Stimulated activated CD4-positive, alpha-beta T cell treated with anti-CD3 and anti-CD28 coated beads, TNF-alpha, amount 100 ng/mL, for 1 hour (primary cell): ENCODE measurements around the gene STAMBPL1.
A peak's percentile ranks its signal among the peaks of the same experiment; 100 is the strongest.
"Not testable (repeated sequence)": the region's sequence is repeated elsewhere in the genome, so short reads cannot be mapped to it uniquely, and the experiment has no call there.

Experiments
- DNase-seq, 3 donors: peaks; one replicate each; pipeline ENCODE4 v3.0.0-alpha.2; 2020; ENCODE audit warnings: low read depth in 3 of 3, low spot score in 1 of 3

STAMBPL1 gene

GRCh38 chr10:88854684-88855083 is 25.4 kb upstream of the STAMBPL1 start:
- DNase-seq = no peak

GRCh38 chr10:88857831-88858230 is 22.2 kb upstream of the STAMBPL1 start:
- no peak for DNase-seq

- DNase-seq = no peak
Observed at GRCh38 chr10:88858491-88858890, 21.6 kb upstream of the STAMBPL1 start.

GRCh38 chr10:88861036-88861435 is 19.0 kb upstream of the STAMBPL1 start:
- DNase-seq = no peak

GRCh38 chr10:88865281-88865876 is 14.7 kb upstream of the STAMBPL1 start:
- DNase-seq = no peak

GRCh38 chr10:88866454-88866853 is 13.6 kb upstream of the STAMBPL1 start:
- no peak for DNase-seq

- no peak for DNase-seq
Observed at GRCh38 chr10:88870089-88870488, 10.0 kb upstream of the STAMBPL1 start.

- no peak for DNase-seq
Observed at GRCh38 chr10:88873757-88874156, 6.3 kb upstream of the STAMBPL1 start.

GRCh38 chr10:88874281-88874680 is 5.8 kb upstream of the STAMBPL1 start:
- no peak for DNase-seq

GRCh38 chr10:88875081-88875480 is 5.0 kb upstream of the STAMBPL1 start:
- DNase-seq = no peak

- no peak for DNase-seq
Observed at GRCh38 chr10:88877298-88877697, 2.7 kb upstream of the STAMBPL1 start.

- peak; percentile 16 to 50 (median 24) for DNase-seq
Observed at GRCh38 chr10:88880282-88881076, 434 bp downstream of the STAMBPL1 start.

GRCh38 chr10:88881320-88881719 is 1.3 kb downstream of the STAMBPL1 start:
- DNase-seq = no peak

GRCh38 chr10:88881922-88882645 is 2.0 kb downstream of the STAMBPL1 start:
- DNase-seq = no peak

- not testable (repeated sequence) for DNase-seq
Observed at GRCh38 chr10:88882646-88883447, 2.8 kb downstream of the STAMBPL1 start.

- no peak for DNase-seq
Observed at GRCh38 chr10:88883448-88883809, 3.4 kb downstream of the STAMBPL1 start.

GRCh38 chr10:88886557-88886956 is 6.5 kb downstream of the STAMBPL1 start:
- DNase-seq = no peak

- no peak for DNase-seq
Observed at GRCh38 chr10:88888810-88889445, 8.9 kb downstream of the STAMBPL1 start.

- no peak for DNase-seq
Observed at GRCh38 chr10:88889559-88890337, 9.7 kb downstream of the STAMBPL1 start.
